GM21515 (cell line): ENCODE measurements around the gene NRTN.

Experiments
- ATAC-seq: cut with Tn5 transposase; IDR thresholded peaks from one replicate; pipeline ENCODE4 v1.9.1; 2021; ENCODE audit not compliant: unreplicated experiment

The NRTN gene

DNA sequence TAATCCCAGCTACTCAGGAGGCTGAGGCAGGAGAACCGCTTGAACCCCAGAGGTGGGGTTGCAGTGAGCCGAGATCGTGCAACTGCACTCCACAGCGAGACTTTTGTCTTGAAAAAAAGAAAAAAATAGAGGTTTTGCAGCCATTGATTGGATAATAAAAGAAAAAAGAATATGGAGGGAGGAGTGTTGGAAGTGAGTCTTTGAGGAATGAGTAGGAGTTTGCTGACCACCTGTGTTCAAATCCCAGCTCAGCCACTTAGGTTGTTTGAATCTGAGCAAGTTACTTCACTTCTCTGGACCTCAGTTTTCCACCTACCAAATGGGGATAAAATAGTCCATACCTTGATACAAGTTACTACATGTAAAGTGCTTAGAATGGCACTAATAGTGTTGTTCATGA lies 6.2 kb downstream of the NRTN start:
- no peak for ATAC-seq

DNA sequence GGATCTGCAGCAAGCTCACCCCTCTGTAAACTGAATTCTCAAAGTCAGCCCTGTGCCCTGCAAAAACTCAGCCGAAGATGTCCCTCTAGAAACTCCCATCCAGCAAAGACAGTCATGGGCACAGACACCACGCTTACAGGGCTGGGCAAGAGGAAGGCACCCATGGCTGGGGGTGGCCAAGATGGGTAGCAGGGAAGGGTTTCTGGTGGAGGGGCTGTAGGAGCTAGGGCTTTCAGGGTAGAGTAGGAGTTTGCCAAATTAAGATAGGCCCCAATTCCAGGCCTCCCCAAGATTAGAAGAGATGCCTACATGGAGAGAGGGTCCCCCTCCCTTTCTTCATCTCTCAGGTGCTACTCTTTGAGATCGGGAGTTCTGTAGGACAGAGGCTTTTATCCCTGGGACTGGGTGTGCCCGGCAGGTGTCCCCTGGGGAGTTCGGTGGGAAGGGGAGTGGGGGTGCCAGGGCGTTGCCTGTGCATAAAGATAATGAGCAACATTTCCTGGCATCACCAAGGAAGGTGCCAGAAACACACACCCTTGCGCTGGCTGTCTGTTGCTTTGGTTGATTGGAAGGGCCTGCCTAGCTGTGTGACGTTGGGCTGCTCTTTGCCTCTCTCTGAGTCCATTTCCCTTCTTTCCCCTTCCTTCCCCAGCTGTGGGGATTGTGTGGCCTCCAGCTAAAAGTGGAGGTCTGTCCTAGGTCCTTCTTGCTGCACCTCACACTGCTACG lies 9.4 kb downstream of the NRTN start:
- no peak for ATAC-seq

DNA sequence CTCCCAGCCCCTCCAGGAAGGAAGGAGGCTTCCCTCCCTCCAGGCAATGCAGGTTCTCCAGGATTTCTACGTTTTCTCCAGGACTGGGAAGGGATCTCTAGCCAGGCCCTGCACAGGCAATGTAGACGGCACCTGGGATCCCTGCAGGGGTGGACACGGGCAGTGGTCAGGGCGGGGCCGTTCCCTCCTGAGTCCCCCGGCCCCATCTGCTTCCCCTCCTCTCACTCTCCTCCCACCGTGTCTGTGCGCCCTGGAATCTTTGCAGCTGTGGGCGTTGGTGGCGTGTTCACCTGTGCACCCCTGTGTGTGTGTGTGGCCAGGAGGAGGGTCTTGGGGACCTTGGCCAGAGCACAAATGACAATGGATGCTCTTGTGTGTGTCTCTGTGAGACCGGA lies 10.0 kb downstream of the NRTN start:
- ATAC-seq: no peak

DNA sequence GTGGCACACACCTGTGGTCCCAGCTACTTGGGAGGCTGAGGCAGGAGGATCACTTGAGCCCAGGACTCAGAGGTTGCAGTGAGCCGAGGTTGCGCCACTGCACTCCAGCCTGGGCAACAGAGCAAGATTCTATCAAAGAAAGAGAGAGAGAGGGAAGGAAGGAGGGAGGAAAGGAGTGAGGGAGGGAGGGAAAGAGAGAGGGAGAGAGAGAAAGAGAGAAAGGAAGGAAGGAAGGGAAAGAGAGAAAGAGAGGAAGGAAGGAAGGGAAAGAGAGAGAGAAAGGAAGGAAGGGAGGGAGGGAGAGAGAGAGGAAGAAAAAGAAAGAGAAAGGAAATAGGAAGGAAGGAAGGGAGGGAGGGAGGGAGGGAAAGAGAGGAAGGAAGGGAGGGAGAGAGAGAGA lies 12.4 kb downstream of the NRTN start:
- ATAC-seq: no peak

DNA sequence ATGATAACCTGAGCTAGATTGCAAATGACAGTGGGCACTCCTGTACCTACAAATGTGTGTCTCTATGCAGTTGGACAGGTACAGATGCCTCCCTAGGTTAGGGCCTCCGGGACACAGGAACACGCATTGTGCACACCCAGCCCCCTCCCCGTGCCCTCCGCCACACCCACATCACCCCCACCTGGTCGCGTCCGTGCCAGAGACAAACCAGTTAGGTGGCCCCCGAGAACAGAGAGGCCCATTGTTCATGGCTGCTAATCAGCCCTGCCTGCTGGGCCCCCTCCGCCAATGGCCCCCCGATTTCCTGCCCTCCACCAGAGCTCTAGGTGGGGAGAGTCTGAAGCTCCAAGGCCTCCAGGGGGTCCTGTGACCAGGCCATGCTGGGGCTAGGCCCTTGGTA lies 13.7 kb downstream of the NRTN start:
- no peak for ATAC-seq

DNA sequence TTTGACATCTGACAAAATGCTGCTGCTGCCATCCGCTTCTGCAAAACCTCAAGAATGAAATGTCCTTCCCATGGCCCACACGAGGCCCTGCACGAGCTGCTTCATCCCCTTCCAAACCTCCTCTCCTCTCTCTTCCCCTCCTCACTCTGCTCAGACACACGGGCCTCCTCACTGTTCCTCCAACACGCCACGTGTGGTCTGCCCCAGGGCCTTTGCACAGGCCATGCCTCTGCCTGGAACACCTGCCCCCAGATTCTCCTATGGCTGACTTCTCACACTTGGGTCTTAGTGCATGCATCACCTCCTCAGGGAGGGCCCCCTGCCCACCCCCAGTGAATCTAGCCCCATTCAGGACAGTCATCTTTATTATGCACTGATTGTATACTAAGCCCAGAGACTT lies 15.9 kb downstream of the NRTN start:
- no peak for ATAC-seq

DNA sequence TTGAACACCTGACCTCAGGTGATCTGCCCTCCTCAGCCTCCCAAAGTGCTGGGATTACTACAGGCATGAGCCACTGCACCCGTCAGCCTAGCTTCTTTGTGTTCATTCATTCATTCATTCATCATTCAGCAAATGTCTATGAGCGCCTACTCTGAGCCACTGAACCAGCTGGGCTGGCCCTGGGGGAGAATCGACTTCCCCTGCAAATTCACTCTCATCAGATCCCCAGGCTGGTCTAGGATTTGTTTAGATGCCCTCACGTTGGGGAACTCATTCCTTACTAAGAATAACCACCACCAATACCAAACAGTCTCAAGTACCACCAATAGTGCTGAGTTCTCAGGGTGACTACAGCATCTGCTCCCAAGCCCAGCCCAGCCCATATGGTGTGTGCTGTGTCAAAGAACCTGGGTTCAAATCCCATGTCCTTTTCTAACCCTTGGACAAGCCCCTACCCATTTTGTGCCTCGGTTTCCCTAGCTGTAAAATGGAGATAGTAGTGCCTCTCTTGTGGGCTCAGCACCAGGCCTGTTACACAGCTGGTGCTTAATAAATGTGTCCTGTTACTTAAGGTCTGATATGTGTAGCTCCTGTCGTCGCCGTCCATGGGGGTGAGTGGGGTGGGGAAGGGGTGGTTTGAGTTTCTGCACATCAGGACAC lies 16.8 kb downstream of the NRTN start:
- ATAC-seq: no peak

DNA sequence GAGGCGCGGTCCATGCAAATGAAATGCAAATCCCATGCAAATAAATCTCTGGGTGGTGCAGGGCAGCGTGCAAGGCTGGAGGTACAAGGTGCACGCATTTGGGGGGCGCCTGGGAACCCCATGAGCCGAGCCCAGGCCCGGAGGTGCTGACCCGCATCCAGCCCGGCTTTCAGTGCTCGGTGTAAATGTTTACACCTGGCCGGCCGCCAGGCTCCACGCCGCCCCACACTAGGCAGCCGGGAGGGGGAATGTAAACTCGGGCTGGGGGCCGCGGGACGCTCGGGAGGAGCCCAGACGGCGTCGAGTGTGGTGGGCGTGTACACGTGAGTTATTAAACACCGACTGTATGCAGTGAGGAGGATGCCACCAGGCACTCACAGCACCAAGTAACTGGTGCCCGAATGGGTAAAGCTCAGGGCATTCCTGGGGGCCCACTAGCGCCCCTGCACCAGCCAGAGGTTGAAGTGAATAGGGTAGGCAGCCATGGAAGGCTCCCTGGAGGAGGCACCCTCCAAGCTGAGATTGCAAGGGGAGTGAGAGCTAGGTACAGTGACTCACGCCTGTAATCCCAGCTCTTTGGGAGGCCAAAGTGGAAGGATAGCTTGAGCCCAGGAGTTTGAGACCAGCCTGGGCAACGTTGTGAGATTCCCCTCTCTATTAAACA lies 17.4 kb downstream of the NRTN start:
- no peak for ATAC-seq

DNA sequence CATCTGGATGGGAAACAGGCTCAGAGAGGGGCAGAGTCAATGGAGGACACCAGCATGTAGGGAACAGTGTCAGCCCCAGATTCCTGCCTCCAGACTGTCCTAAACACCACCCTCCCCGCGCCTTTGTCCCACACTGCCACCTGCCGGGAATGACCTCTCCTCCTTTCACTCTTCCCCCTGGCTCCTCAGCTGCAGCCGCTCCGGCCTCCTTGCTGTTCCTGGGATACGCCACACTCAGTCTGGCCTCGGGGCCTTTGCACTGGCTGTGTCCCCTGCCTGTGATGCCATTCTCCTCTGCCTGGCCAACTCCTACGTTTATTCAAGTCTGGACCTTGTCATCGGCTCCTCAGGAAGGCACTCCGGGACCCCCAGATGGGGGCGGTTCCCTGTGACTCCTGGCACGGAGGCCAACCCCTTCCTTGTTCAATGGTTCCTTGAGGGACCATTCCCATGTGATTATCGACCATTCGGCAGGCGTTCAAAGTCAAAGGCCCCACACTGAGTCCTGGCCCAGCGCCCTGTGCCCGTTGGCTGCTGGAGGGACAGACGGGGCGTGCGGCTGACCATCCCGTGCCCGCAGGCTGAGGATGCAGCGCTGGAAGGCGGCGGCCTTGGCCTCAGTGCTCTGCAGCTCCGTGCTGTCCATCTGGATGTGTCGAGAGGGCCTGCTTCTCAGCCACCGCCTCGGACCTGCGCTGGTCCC lies 18.9 kb downstream of the NRTN start:
- ATAC-seq: no peak

DNA sequence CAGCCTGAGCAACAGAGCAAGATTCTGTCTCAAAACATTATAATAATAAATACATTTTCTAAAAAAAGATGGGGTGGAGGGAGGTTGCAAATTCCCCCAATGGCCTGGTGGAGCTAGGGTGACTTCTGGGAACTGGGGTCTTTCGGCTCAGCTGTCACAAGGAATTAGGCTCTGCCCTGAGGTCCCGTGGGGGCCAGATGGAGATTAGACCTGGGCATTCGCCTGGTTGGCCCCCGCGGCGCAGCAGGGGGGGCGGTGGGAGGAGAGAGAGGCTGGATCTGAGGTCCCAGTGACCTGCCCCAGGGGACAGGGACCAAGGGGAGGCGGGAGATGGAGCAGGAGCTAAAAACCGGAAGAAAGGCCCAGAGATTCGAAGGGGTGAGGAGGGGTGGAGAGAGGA lies 19.9 kb downstream of the NRTN start:
- ATAC-seq: no peak

DNA sequence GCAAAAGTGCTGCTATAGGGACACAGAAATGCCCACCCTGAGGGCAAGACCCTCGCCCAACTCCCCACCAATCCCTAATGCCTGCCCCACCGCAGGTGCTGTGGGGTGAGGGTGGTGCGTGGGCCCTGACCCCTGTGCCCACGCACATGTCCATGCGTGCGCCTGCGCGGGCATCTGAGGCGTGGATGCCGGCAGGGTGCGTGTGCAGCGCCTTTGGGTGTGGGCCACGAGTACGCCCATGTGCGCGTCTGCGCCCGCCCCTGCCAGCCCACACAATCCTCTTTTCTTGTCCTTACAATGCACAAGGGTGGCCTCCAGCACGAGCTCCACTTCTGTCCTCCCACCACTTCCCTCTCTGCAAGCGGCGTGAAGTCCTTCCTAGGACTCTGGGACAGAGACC lies 20.3 kb downstream of the NRTN start:
- no peak for ATAC-seq

DNA sequence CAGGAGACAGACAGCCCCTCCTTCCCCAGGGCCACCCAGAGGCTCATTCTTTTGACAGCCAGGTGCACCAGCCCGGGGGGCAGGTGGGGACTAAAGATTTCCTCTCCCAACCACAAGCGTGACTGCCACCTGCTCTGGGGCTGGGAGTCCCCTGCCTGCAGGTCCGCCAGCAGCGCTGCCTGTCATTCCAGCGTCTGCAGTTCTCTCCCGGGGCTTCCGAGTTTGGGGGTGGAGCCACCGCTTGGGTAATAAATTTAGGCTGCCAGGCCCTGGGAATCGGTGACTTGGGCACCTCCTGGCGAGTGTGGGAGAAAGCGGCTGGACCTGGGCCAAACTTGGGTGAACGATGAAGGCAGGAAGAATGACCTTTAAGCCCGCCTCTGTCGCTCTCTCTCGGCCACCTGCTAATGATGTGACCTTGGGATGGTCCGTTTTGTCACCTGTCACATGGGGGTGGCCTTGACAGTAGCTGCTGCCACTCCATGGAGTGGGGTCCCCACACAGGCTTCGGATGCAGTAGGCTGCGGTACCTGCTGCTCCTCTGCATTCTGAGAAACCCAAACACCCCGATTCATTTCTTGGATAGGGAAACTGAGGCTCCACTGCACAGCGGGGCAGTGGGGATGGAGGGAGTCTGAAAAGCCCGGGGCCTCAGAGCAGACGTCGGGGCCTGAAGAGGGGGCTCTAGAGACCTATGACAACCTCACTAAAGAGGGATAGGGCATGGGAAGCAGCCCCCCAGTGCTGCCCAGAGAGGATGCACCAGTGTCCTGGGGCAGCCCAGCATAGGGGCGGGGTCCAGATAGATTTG lies 21.9 kb downstream of the NRTN start:
- ATAC-seq: no peak

DNA sequence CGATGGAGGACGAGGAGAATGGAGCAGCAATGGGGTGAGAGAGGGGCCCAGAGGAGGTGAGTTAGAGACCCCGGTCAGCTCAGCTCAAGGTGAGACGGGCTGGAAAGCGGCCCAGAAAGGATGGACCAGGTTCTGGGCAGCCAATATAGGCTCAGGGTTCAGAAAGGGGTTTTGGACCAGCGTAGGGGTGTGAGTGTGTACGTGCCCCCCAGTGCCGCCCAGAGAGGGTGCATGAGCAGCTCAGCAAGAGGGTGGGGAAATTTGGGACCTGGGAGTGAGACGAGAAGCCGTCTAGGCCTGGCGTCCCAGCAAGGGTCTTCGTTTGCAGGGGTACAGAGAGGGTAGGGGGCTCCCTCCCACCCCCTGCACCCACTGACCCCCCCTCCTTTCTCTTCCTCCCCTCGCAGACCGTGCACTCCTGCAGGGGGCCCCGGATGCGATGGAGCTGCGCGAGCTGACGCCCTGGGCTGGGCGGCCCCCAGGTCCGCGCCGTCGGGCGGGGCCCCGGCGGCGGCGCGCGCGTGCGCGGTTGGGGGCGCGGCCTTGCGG lies 22.5 kb downstream of the NRTN start:
- ATAC-seq: no peak

DNA sequence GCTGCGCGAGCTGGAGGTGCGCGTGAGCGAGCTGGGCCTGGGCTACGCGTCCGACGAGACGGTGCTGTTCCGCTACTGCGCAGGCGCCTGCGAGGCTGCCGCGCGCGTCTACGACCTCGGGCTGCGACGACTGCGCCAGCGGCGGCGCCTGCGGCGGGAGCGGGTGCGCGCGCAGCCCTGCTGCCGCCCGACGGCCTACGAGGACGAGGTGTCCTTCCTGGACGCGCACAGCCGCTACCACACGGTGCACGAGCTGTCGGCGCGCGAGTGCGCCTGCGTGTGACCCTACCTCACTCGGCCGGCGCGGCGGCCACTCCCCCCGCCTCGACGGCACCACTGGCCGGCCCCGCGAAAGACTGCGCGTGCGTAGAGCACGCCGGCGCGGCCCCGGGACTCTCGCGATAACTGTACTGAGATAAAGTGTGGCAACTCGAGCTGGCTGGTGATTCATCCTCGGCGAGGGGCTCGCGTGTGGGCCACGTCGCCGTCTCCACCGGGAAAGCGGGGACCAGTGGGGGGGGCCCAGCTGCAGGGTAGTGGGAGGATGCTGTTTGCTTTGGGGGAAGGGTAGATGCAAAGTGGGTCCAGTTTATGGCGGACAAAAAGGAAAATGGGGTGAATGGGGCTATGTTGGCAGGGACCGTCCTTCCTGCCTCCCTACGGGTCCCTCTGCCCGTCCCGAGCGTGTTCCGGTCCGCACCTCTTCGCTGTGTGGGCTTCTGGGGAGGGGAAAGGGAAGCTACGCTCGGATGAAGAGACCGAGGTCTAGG lies 23.2 kb downstream of the NRTN start:
- ATAC-seq: peak; percentile 56

DNA sequence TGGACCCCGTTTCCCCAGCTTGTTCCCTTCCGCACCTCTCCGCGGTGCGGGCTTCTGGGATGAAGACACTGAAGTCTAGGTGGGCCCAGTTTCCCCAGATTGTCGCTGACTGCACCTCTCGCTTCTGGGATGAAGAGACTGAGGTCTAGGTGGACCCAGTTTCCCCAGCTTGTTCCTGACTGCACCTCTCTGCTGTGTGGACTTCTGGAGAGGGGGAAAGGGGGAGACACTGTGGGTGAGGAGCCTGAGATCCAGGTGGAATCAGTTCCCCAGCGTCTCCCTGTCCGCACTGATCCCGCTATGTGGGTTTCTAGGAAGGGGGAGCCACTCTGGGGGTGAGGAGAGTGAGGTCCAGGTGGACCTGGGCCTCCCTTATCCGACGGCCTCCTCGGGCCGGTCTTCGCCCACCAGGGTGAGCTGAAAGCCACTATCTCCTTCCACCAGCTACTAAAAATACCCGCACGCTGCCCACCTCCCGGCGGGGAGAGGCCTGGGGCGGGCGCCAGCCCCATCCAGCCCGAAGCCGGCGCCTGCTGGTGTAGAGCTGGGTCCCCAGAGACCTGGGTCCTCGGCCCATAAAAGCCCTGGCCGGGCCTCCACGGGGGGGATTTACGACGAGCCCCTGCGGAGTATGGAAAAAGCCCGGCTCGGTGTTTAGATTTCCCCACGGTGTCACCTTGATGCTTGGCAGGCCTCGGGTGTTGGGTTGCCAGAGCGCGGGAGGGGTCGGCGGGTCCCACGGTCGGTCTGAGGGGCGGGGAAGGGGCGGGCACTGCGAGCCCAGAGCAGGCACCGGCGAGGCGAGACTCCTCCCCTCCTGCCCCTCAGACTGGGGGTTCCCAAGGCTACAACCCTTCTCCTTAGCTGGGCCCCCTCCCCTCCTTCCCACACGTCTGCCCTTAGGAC lies 24.0 kb downstream of the NRTN start:
- ATAC-seq: no peak

DNA sequence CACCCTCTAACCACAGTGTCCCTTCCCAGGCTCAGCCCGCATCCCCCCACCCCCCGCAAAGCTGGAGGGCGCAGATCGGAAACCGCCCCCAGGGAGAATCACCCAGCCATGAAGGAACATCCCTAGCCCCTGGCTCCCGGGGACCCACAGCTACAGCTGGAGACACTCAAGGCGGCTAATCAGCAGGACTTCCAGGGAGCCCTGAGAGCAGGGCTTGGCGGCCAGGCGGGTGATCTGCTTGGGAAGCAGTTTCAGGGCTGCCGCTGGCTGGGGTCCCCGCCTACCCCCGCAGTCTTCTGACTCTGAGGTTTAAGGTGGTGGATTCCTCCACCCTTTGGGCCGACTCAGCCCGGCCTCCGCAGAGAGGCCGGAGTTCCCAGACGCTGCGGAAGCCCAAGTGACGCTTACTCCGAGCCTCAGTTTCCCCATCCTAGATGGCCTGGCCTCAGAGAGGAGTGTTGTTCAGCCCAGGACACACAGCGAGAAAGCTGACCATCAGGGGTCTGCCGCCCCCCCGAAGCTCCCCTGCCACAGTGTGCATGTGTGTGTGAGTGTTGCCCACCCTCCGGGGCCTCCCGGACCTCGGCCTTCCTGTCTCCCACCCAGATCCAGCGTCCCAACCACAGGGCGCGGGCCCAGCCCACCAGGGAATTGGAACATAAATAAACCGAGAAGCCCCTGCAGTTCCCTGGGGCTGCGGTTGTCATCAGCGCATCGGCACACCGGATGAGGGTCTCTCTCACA lies 24.9 kb downstream of the NRTN start:
- no peak for ATAC-seq

DNA sequence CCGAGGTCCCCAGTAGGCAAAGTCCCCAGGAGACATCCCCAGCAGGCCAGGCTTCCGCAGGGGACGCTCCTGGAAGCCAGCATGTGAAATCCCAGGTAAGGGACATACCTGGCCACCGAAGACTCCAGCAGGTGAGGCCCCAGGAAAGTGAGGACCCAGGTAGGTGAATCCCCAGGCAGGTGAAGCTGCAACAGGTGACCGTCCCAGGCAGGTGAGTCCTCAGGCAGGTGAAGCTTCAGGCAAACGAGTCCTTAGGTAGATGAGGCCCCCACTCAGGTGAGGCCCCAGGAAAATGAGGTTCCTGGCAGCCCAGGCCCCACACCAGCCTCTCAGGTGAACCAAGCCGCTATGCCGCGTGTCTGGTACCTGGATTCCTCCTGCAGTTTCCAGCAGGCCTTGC lies 26.3 kb downstream of the NRTN start:
- ATAC-seq: no peak

DNA sequence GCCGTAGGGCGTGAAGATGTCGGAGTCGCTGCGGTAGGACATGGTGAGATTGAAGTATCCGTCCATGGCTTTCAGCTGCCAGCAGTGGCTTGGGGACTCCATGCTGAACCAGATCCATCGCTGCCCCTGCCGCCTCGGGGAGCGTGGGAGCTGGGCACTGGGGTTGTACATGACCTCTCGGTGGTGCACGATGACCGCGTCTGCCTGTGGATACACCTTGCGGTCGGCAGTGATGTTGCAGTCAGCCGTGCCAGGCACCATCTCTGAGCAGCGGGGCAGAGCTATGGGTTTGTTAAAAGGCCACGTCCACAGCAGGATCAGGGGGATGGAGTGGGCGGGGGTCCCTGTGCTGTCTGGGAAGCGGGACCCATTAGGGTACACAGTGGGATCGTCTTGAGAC lies 27.2 kb downstream of the NRTN start:
- no peak for ATAC-seq
